ENCODE results near the gene RASD1.

The RASD1 gene

GRCh38 chr17:17496189-17497064, at the start of gene RASD1:
Gene RASD1 (minus strand): TSS chr17:17496395. CDS start chr17:17496181, 214 bp downstream.
- DNase-seq, result peak; percentile 84

DNA sequence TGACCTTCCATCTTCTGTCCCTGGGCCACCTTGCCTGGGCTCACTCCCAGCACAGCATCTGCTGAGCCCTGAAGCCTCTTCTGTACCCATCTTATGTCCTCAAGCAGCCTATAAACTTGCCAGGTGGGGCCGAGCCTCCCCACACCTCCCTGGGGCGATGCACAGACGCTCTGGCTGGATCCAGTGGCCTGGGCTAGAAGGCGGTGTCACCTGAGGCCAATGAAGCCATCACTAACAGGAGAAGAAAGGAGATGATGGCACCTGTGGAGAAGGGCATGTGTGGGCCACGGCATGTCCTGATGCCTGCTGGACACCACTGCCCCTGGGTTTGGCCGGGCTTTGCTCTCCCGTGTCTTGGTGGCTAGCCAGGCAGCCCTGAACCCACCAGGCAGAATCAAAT, 49.8 kb upstream of the RASD1 start:
- DNase-seq, result no peak

DNA sequence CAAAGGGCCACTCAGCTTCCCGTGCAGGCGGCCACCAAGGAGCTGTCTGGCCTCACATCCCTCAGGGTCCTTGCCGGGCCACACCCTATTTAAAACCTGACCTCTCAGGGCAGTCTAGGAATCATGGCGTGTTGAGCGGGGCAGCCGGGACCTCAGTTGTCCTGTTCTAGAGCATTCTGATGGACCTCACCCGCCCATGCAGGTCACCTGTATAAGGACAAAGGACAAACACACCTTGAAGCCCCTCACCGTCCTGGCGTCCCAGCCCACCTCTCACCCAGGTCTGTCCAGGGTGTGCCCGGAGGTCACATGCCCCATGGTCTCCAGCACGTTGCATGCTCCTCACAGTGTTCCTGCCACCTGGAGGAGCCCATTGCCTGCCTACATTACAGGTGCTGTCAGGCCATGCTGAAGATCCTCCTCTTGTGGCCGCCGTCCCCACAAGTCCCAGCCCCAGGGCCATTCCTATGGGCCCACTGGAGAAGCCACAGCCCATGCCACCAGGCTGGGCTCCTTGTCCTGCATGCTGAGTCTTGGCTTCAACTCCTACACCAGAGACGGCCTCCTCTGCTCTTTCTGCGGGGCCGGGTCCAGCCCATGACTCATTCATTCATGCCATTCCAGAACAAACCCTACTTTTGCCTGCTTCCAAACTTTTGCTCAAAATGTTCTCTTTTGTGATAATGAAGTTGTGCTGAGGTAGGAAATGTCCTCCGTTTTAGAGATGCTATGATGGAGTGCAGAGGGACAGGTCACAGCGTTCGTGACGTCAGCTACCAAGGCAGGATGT, 49.0 kb upstream of the RASD1 start:
- DNase-seq, result no peak

DNA sequence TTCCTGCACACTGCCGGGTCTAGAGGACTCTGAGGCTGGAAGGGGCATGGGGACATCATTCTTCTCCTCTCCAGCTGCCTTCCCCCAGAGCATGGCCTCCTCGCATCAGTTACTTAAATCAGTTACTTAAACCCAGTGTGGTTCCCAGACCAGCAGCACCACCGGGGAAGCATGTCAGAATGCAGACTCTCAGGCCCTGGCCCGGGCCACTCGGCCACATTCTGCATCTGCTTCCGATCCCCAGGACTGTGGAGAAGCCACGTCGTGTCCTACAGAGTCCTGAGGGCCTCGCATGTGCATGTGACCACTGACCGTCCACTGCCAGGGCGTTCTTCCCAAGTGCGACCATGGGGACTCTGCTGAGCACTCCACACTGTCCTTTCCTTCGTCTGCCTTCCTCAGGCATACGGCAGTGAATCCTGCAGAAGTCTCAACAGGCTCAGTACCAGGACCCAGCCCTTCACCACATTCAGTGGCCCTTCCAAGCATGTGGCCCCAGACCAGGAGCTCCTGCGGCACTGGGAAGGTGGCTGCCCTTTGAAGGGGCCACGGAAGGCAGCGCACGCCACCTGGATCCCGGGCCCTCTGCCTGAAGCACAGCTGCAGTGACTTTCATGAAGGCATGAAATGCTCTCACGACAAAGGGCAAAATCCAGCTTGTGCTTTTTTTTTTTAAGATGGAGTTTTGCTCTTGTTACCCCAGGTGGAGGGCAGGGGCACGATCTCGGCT, 46.9 kb upstream of the RASD1 start:
- DNase-seq, result no peak

DNA sequence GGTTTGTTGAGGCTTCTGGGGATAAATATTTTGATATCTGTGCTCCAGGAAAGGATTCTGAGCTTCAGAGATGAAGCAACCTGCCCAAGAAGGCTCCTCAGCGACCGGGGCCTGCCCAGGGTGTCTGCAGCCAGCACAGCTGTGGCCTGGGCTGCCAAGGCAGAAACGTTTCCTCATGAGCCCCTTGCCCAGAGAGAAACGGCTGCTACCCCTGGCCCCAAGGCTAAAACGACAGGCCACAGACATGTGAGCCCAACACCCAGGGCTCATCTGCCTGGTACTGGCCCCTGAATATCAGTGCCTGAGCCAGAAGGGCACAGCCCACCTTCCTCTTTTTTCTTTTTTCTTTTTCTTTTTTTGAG, 45.4 kb upstream of the RASD1 start:
- DNase-seq, result no peak

GRCh38 chr17:17540935-17541639, 44.9 kb upstream of the RASD1 start:
- peak; percentile 75 for DNase-seq

DNA sequence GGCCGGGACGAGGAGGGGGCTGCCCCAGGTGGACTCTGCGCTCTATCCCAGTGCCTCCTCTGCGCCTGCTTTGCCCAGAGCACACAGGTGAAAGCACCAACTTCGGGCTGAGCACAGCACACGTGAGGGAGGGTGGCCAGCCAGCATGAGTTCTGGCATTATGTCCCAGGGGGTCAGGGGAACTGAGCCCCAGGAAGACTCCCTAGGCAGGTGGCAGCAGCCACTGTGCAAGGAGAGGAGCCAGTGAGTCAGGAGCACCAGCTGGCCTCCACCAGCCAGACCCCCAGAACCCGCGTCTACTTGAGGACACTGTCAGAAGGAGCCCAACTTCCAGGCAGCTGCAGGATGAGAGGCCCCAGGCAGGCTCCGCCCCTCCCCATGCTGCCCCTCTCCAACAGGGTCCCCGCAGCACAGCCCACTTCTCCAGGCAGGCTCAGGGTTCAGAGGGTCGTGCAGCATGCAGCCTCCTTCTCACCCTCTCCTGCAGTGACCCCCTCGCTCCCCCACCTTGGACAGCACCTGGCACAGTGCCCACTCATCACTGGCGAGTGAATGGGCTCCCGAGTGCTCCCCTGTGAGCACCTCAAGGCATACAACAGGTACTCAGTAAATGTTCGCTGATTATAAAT, 44.2 kb upstream of the RASD1 start:
- peak; percentile 76 for DNase-seq

- DNase-seq, result no peak
Observed at GRCh38 chr17:17539591-17539990, 43.4 kb upstream of the RASD1 start.

GRCh38 chr17:17538417-17539391, 42.5 kb upstream of the RASD1 start:
- peak; percentile 93 for DNase-seq

GRCh38 chr17:17537311-17538099, 41.3 kb upstream of the RASD1 start:
- no peak for DNase-seq

DNA sequence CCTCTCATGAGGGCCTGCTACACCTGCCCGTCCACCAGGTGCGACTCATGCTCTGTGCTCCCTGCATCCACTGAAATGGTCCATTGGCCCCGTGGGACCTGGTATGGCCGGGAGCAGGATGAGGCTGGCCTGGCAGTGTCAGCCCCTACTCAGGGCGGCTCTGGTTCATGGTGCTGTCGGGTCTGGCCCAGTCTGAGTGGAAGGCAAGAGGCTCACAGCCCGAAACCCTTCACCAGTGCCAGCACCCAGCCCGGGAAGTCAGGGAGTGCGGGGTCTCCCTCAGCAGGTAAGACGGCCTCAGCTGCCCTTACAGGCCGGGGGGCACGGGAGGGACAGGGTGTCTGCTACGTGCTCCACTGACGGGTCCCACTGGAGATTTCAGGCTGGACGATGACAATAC, 40.5 kb upstream of the RASD1 start:
- DNase-seq, result no peak

DNA sequence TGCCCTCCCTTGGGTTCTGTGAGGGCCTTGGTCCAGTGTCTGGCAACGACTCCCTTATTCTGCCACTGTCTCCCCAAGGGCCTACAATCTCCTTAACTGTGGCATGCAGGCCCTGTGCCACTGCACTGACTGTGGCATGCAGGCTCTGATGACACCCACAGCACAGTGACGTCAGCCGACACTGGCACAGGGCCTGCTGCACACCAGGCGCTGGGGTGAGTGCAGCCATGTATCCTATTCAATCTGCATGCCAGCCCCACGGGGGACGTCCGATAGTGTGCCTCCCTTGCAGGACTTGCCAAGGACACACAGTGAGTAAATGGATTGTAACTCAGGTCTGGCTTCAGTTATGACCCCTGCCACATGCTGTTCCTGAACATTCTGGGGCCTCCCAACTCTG, 39.8 kb upstream of the RASD1 start:
- no peak for DNase-seq

DNA sequence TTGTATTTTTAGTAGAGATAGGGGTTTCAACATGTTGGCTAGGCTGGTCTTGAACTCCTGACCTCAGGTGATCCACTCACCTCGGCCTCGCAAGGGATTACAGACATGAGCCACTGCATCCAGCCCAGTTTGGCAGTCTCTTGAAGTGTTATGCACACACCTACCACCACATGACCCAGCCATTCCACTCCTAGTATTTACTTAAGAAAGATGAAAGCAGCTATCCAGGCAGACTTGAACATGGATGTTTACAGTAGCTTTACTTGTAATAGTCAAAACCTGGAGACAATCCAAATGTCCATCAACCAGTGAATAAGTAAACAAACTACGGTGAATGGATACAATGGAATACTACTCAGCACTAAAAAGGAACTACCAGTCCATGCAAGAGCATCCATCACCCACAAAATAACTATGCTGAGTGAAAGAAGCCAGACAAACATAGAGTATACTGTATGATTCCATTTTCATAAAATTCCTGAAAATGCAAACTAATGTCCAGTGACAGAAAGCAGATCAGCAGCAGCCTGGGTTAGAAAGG, 37.8 kb upstream of the RASD1 start:
- no peak for DNase-seq

DNA sequence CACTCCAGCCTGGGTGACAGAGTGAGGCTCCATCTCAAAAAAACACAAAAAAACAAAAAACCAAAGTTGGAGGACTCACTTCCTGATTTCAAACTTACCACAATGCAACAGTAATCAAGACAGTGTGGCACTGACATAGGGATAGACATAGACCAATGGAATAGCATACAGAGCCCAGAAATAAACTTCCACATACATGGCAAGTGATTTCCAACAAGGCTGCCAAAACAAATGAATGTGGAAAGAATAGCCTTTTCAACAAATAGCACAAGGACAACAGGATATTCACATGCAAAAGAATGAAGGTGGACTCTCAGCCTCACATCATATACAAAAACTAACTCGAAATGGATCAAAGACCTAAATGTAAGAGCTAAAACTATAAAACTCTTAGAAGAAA, 36.8 kb upstream of the RASD1 start:
- no peak for DNase-seq

DNA sequence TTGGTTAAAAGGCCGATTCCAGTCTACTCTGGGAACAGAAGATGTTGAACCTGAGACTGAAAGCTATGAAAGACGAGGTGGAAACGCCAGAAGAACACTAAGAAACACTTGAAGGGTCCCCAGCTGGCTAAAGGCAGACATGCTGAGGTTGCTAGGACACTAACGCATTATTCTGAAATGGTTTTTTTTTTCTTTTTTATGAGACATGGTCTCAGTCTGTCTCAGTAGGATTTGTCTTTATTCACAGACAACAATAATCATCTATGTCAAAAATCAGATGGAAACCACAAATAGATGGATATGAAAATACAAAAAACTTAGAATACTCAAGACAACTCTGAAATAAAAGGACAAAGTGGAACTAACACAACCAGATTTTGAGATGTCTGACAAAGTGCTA, 35.0 kb upstream of the RASD1 start:
- DNase-seq, result no peak

GRCh38 chr17:17528696-17529652, 32.8 kb upstream of the RASD1 start:
- no peak for DNase-seq

GRCh38 chr17:17527956-17528500, 31.8 kb upstream of the RASD1 start:
- no peak for DNase-seq

DNA sequence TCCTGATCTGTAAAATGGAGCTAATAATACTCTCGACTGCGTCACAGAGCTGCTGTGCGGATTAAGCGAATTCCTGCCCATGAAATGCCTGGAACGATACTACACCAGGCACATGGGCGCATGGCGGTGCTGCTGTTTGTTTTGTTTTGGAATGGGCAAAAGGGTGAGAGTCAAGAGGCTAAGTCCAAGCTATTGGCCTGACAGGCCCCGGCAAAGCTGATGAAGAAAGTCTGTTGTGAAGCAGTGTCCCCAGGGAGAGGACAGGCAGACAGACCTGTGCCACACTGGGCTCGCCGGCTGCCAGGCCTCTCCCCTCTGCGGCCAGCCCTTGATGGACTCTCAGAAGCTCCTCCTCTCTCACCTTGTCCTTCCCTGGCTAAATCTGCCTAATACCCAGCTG, 31.3 kb upstream of the RASD1 start:
- no peak for DNase-seq
